Measurements from ENCODE around the gene PCNX2.

DNA sequence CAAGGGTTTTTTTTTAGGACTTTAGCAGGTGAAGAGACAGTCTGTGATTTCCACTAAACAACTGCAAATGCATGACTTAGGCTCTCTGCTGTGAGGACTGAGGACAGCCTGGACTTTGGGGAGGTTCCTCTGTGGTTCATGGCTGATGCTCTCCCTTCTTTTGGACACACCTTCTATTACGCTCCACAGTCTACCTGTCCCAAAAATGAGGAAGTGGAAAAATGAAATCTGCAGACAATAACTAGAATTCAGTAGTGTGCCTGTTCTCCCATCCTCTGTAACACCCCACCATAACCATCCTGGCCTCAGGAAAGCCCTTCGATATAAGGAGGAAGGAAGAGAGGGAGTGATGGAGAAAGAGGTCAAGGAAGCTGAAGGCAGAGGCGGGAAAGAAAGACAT is 276.4 kb downstream of the PCNX2 start:
- TF ChIP-seq YY1 (IDR thresholded peaks at IDR 0.05; ENCODE audit: insufficient read depth, insufficient read length), result no peak
- no peak for TF ChIP-seq ZNF274 (IDR thresholded peaks at IDR 0.05; ENCODE audit: low read depth, low read length)
- no peak for TF ChIP-seq SUZ12 (IDR thresholded peaks at IDR 0.05; ENCODE audit: extremely low read depth, insufficient read depth, insufficient read length)
